NCI-H345 treated with DMSO at 0.1 percent for 48 hours (cell line): ENCODE results near the gene IER3.
"Not testable (repeated sequence)": the region's sequence is repeated elsewhere in the genome, so short reads cannot be mapped to it uniquely, and the experiment has no call there.

Experiments
- DNase-seq: peaks from one replicate; lab custom pipeline; 2025; ENCODE audit not compliant: unreplicated experiment; lab: John Stamatoyannopoulos, UW

Gene IER3

GRCh38 chr6:30725713-30726505 lies 18.4 kb downstream of the IER3 start:
- no peak for DNase-seq

GRCh38 chr6:30724906-30725667 lies 19.3 kb downstream of the IER3 start:
- DNase-seq = no peak

GRCh38 chr6:30723843-30724741 lies 20.3 kb downstream of the IER3 start:
- not testable (repeated sequence) for DNase-seq

- DNase-seq = not testable (repeated sequence)
Observed at GRCh38 chr6:30723159-30723842, 21.0 kb downstream of the IER3 start.

- peak; percentile 45 for DNase-seq
Observed at GRCh38 chr6:30722280-30723112, 21.9 kb downstream of the IER3 start.

GRCh38 chr6:30722025-30722279 lies 22.4 kb downstream of the IER3 start:
- not testable (repeated sequence) for DNase-seq

GRCh38 chr6:30721198-30722024 lies 22.9 kb downstream of the IER3 start:
- peak; percentile 89 for DNase-seq

GRCh38 chr6:30720738-30721197 lies 23.6 kb downstream of the IER3 start:
- peak; percentile 40 for DNase-seq

- peak; percentile 95 for DNase-seq
Observed at GRCh38 chr6:30719791-30720737, 24.3 kb downstream of the IER3 start, which contains the start of gene TUBB. TUBB (plus strand) TSS chr6:30720352; CDS start chr6:30720507, 155 bp downstream.

- no peak for DNase-seq
Observed at GRCh38 chr6:30719356-30719755, 25.0 kb downstream of the IER3 start.

- not testable (repeated sequence) for DNase-seq
Observed at GRCh38 chr6:30717845-30718720, 26.3 kb downstream of the IER3 start.

GRCh38 chr6:30717129-30717844 lies 27.1 kb downstream of the IER3 start, which contains the start of gene MDC1:
MDC1 (minus strand) TSS chr6:30717281; CDS start chr6:30715175, 2,106 bp downstream.
- DNase-seq = peak; percentile 99

GRCh38 chr6:30716879-30717128 lies 27.5 kb downstream of the IER3 start:
- DNase-seq = no peak

- no peak for DNase-seq
Observed at GRCh38 chr6:30714263-30714662, 30.1 kb downstream of the IER3 start.

GRCh38 chr6:30712441-30712945 lies 31.9 kb downstream of the IER3 start:
- DNase-seq = no peak

- no peak for DNase-seq
Observed at GRCh38 chr6:30711758-30712380, 32.5 kb downstream of the IER3 start.
